NK-92 treated with Interleukin-12 subunit alpha and Interleukin-12 subunit beta, amount 100 ng/mL, for 24 hours (cell line): ENCODE results near the gene DNAJB5.
"Not testable (repeated sequence)": the region's sequence is repeated elsewhere in the genome, so short reads cannot be mapped to it uniquely, and the experiment has no call there.

Source experiments
- DNase-seq: peaks from one replicate; lab custom pipeline; 2025; lab: John Stamatoyannopoulos, UW

The DNAJB5 gene

DNA sequence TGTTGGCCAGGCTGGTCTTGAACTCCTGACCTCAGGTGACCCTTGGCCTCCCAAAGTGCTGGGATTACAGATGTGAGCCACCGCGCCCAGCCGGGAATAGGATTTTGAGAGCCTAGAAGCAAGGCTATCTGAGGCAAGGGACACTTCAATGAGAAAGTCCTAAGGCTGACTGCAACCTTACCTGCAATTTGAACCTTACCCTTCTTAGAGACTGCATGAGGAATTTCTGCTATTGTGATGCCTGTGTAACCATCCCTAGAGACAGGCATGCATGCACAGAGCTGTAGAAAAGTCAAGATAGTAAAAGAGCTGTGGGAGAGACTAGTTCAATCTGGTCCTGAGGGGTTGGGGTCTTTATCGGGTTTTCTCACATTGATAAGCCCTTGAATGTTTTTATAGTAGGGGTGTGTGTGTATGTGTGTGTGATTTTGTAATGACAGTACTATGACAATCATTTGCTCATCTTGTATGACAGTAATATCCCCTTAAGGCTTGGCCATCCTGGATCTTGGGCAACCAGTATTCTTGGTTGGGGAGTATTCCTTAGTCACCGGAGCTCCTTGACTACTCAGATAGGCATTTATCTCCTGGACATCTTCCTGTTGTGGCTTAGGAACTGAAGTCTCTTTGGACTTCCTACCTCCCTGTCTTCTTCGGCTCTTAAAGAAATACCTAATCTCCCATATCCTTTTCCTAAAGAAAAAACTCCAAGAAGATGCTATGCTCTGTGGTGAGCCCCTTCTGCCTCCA, 11.2 kb downstream of the DNAJB5 start:
- no peak for DNase-seq

GRCh38 chr9:35001285-35001677, 11.7 kb downstream of the DNAJB5 start:
- DNase-seq, result no peak

DNA sequence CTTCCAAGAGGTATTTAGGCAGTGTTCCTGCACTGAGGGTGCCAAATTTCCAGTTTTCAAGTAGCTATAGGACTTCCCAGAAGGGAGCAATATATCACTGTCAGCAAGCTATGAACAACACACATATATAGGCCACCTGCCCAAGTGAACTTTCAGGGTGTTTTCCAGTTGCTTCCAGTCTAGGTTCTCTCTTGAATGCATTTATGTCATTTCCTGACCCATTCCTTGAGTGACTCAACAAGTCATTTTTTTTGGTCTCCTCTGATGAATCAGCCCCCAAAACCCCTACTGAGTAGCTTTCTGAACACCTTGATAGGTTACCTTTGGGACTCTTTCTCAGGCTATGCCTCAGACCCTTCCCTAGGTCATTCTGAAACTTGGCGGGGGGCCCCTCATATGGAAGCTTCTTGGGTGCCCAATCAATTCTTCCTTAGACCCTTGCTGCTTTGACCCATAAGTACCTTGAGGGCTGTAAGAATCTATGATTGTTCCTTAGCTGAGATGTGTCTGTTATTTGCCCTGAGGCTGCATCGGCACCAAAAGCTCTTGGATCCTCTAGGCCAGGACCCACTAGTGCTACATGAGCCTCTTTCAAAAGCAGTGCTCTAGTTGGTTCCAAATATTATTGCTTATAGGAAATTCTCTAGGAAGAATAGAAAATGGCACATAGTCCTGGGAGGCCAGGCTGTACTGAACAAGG, 12.4 kb downstream of the DNAJB5 start:
- no peak for DNase-seq

- DNase-seq, result no peak
Observed at GRCh38 chr9:35002623-35003022, 13.1 kb downstream of the DNAJB5 start.

DNA sequence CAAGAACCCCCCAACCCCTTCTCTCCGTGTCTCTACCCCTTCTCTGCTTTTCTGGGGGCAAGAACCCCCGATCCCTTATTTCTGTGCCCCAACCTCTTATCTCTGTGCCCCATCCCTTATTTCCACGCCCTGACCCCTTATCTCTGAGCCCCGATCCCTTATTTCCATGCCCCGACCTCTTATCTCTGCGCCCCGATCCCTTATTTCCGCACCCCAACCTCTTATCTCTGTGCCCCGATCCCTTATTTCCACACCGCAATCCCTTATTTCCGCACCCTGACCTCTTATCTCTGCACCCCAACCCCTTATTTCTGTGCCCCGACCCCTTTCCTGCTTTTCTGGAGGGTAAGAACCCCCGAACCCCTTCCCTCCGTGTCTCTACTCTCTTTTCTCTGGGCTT, 14.8 kb downstream of the DNAJB5 start:
- DNase-seq, result not testable (repeated sequence)

DNA sequence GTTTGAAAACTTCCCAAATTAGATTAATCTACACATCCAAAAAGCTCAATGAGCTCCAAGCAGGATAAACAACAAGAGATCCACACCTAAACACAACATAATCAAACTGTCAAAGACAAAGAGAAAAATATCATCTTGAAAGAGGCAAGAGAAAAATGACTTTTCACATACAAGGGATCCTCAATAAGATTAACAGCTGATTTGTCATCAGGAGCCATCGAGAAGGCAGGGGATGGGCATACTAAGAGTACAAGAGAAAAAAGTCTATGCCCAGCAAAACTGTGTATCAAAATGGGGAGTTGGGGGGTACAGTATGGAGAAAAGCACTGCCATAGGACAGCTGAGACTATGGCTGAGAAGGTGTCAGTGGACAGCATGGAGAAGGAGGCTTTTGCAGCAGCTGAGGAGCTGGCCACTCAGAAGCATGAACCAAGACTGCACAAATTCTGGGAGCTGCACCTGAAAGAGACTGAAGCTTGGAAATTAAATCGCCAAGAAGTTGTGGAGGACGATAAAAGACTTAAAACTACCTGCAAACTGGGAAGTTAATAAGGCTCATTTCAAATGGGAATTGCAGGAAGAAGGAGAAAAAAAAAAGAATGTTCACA, 20.9 kb downstream of the DNAJB5 start:
- no peak for DNase-seq

DNA sequence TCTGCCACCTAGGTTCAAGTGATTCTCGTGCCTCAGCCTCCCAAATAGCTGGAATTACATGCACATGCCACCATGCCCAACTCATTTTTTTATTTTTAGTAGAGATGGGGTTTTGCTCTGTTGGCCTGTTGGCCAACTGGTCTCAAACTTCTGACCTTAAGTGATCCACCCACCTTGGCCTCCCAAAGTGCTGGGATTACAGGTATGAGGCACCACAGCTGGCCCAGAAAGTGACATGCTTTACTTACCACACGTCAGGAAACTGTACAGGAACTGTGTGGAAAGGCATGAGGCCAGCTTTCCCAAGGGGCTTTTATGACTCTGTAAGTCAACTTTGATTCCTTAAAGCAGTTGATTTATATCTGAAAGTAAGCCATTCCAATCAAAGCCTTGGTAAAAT, 25.0 kb downstream of the DNAJB5 start:
- DNase-seq, result no peak

DNA sequence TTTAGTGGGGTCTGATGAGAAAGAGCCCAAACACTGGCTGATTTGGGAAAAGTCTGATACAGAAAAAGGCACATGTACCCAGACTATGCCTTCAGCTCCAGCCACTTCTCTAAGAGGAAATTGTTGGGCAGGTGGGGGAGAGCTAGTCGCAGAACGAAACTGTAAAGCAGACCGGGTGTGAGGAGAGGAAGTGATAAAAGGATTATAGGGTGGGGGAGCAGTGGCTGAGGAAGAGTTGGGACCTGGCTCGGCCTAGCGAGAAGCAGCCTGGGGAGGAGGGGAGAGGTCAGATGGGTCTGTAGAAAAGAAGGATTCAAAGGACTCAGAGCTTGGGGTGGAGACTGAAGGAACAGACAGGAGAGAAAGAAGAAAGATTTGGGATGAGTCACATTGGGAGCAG, 33.9 kb downstream of the DNAJB5 start:
- DNase-seq, result not testable (repeated sequence)

DNA sequence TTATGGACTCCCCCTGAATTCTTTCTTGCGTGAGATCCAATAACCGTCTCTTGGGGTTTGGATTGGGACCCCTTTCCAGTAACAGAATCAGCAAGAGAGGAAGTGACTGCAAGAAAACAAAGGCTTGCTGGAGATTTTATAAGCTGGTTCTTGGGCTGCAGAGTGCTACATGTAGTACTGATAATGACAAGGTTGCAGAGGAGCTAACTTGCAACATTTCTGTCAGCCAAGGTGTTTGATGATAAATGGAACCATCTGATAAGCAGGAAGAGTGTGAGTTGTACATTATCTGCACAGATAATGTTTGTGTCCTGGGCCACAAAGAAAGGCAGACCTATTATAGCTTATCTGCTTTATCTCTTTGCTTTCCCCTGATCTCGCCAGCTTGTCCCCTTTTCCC, 37.1 kb downstream of the DNAJB5 start:
- no peak for DNase-seq

DNA sequence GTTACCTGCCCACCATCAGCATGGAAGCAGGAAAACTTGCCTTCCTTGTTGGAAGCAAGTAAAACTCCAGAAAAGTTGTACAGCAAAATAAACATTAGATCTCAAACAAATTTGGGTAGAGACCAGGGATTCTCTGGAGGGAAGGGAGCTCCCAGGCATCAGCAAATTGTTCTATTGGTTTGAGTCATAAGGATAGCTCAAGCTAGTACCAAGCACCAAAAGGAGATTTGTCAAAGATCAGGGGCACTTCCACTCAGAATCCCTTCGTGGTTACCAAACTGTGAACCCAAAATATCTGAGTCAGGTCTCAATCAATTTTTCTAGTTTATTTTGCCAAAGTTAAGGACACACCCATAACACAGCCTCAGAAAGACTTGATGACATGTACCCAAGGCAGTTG, 37.8 kb downstream of the DNAJB5 start:
- DNase-seq, result no peak

DNA sequence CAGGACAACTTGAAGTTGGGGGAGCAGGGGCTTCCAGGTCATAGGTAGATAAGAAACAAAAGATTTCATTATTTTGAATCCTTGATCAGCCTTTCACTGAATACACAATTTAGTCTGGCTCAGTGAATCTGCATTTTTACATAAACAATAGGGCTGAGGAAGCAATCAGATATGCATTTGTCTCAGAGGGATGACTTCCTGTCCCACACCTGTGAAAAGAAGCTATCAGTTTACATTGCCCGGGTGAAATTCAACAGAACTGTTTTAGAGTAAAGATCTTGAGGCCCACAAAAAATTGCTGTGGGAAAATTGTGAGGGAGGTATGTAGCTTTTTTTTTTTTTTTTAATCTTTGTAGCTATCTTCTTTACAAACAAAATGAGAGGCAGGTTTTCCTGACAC, 38.3 kb downstream of the DNAJB5 start:
- no peak for DNase-seq

GRCh38 chr9:35028341-35028740, 38.8 kb downstream of the DNAJB5 start:
- DNase-seq, result no peak

- DNase-seq, result no peak
Observed at GRCh38 chr9:35029241-35029640, 39.7 kb downstream of the DNAJB5 start.

DNA sequence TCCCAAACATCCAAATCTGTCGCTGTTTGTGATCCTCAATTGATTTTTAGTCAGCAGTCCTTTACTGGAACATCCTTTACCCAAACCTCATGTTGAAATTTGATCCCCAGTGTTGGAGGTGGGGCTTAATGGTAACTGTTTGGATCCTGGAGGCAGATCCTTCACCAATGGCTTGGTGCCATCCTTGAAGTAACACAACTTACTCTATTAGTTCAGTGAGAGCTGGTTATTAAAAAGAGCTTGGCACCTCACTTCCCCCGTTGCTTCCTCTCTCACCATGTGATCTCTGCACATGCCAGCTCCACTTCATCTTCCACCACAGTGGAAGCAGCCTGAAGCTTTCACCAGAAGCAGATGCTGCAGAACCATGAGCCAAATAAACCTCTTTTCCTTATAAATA, 40.3 kb downstream of the DNAJB5 start:
- no peak for DNase-seq

- no peak for DNase-seq
Observed at GRCh38 chr9:35033101-35033500, 43.6 kb downstream of the DNAJB5 start.

- DNase-seq, result no peak
Observed at GRCh38 chr9:35035851-35036701, 46.5 kb downstream of the DNAJB5 start.

DNA sequence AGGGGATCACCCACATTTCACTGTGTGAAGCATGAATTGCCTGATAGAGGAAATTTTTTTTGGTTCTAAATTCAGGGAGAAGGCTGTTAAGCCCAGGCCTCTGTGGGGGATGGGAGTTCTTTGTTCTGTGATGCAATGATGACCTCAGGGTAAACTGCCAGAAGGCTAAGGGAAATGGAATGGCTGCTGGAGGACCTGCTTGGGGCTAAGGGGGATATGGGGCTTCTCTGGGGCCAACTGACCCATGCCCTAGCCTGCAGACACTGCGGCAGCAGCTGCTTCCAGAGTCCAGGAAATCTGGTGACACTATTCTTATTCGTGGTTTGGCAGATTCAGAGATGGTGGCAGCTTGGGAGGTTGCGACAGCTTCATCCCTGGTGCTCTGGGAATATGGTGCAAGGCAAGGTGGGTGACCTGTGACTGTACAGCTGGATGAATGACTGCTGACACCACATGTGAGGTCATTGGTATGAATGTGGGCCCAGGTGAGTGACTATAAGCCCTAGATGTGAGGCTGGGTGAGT, 52.6 kb downstream of the DNAJB5 start:
- no peak for DNase-seq

- no peak for DNase-seq
Observed at GRCh38 chr9:35042891-35043545, 53.5 kb downstream of the DNAJB5 start.

GRCh38 chr9:35044071-35044470, 54.5 kb downstream of the DNAJB5 start:
- no peak for DNase-seq
